IMR-90 (cell line): ENCODE measurements around the gene CPA5. TPM values are rescaled to one million over a fixed set of nuclear protein-coding genes. Genes with fewer than 3 reads are reported as not detected.

Experiments used
- ATAC-seq: fragments of 200-7000 bp; cut with Tn5 transposase; 2 replicates; pipeline ENCODE4 v1.9.1; 2020; ENCODE audit warnings: low read depth, mild to moderate bottlenecking, moderate library complexity
- BruUV-seq: library from RNA; stranded (reverse); fragments of 400-500 nt; replicated peaks from 2 replicates; lab custom pipeline; 2021; lab: Mats Ljungman, UMichigan
- CTCF ChIA-PET: fragments of 300-600 bp; formaldehyde crosslinking; extraction: SDS; loops from one replicate; lab custom pipeline; 2021; ENCODE audit warnings: antibody characterized with exemption; lab: Yijun Ruan, JAX
- POLR2A ChIA-PET: fragments of 300-600 bp; sonication (Branson Sonifier 250); formaldehyde crosslinking; loops from one replicate; lab custom pipeline; 2022; ENCODE audit warnings: antibody characterized with exemption; ENCODE audit not compliant: unreplicated experiment; lab: Charles Lee
- DNase-seq: peaks from one replicate; pipeline ENCODE4 v3.0.0; 2013
- H2AFZ ChIP-seq: replicated peaks from 2 replicates; pipeline ENCODE3; 2013; ENCODE audit warnings: low read length, mild to moderate bottlenecking; ENCODE audit not compliant: poor library complexity
- H2AK5ac ChIP-seq: 2 replicates; pipeline ENCODE4 v1.6.1; 2013; ENCODE audit warnings: low read depth, low read length, inconsistent platforms
- H2AK9ac ChIP-seq: replicated peaks from 2 replicates; pipeline ENCODE3; 2013; ENCODE audit warnings: mild to moderate bottlenecking, low read depth, low read length, moderate library complexity; ENCODE audit not compliant: poor library complexity
- H2BK120ac ChIP-seq: 2 replicates; pipeline ENCODE4 v1.6.1; 2013; ENCODE audit warnings: low read depth, low read length, inconsistent platforms
- H2BK15ac ChIP-seq: 3 replicates; pipeline ENCODE4 v1.6.1; 2013; ENCODE audit warnings: low read depth, low read length, inconsistent platforms
- H2BK20ac ChIP-seq: 2 replicates; pipeline ENCODE4 v1.6.1; 2013; ENCODE audit warnings: low read depth, mild to moderate bottlenecking, inconsistent platforms, low read length, moderate library complexity
- H2BK5ac ChIP-seq: 2 replicates; pipeline ENCODE4 v1.6.1; 2013; ENCODE audit warnings: mild to moderate bottlenecking, low read depth, low read length, inconsistent platforms; ENCODE audit not compliant: poor library complexity, severe bottlenecking
- H3K14ac ChIP-seq: replicated peaks from 2 replicates; pipeline ENCODE4 v1.6.1; 2013; ENCODE audit warnings: low read depth, low read length, inconsistent platforms
- H3K18ac ChIP-seq: 2 replicates; pipeline ENCODE4 v1.6.1; 2013; ENCODE audit warnings: low read depth, low read length, control low read depth
- H3K23ac ChIP-seq: 2 replicates; pipeline ENCODE4 v1.6.1; 2013; ENCODE audit warnings: low read depth, low read length, inconsistent platforms
- H3K27ac ChIP-seq: 2 replicates; pipeline ENCODE4 v1.5.1; 2013; ENCODE audit warnings: mild to moderate bottlenecking, control low read depth, low read length; ENCODE audit not compliant: insufficient read depth
- H3K27me3 ChIP-seq: 2 replicates; pipeline ENCODE4 v1.6.1; 2013; ENCODE audit warnings: low read length; ENCODE audit not compliant: control insufficient read depth, insufficient read depth
- H3K36me3 ChIP-seq: 2 replicates; pipeline ENCODE4 v1.6.1; 2013; ENCODE audit warnings: low read length, mixed read lengths; ENCODE audit not compliant: control insufficient read depth, insufficient read depth
- H3K4ac ChIP-seq: 2 replicates; pipeline ENCODE4 v1.6.1; 2013; ENCODE audit warnings: low read depth, low read length, inconsistent platforms
- H3K4me1 ChIP-seq: 2 replicates; pipeline ENCODE4 v1.6.1; 2013; ENCODE audit warnings: low read length, mixed read lengths; ENCODE audit not compliant: control insufficient read depth, insufficient read depth
- H3K4me2 ChIP-seq: 2 replicates; pipeline ENCODE4 v1.6.1; 2013; ENCODE audit warnings: low read depth, mild to moderate bottlenecking, control low read depth, low read length, moderate library complexity
- H3K4me3 ChIP-seq: 2 replicates; pipeline ENCODE4 v1.5.1; 2013; ENCODE audit warnings: low read depth, mild to moderate bottlenecking, control low read depth, low read length, moderate library complexity; ENCODE audit not compliant: insufficient read depth
- H3K56ac ChIP-seq: 2 replicates; pipeline ENCODE4 v1.6.1; 2013; ENCODE audit warnings: low read length, inconsistent platforms; ENCODE audit not compliant: insufficient read depth; ENCODE audit errors: extremely low read depth
- H3K79me1 ChIP-seq, 2 experiments: 2 replicates each; pipeline ENCODE4 v1.6.1; 2013; ENCODE audit warnings: low read length in 2 of 2, inconsistent platforms in 1 of 2, low read depth in 1 of 2
- H3K9ac ChIP-seq: 2 replicates; pipeline ENCODE4 v1.6.1; 2013; ENCODE audit warnings: low read depth, low read length, control low read depth
- H3K9me1 ChIP-seq: 2 replicates; pipeline ENCODE4 v1.6.1; 2013; ENCODE audit warnings: low read length, inconsistent platforms; ENCODE audit not compliant: insufficient read depth
- H3K9me3 ChIP-seq: 2 replicates; pipeline ENCODE4 v1.6.1; 2013; ENCODE audit warnings: low read length; ENCODE audit not compliant: control insufficient read depth, insufficient read depth
- H4K20me1 ChIP-seq: 2 replicates; pipeline ENCODE4 v1.6.1; 2013; ENCODE audit warnings: low read length, inconsistent platforms; ENCODE audit not compliant: insufficient read depth
- H4K5ac ChIP-seq: 2 replicates; pipeline ENCODE4 v1.6.1; 2013; ENCODE audit warnings: mild to moderate bottlenecking, low read depth, low read length, control low read depth
- H4K8ac ChIP-seq, 2 experiments: 2 replicates each; pipeline ENCODE4 v1.6.1; 2013; ENCODE audit warnings: low read depth in 2 of 2, low read length in 2 of 2, control low read depth in 1 of 2, inconsistent platforms in 1 of 2
- H4K91ac ChIP-seq: 2 replicates; pipeline ENCODE4 v1.6.1; 2013; ENCODE audit warnings: low read depth, low read length, inconsistent platforms; ENCODE audit not compliant: insufficient read depth
- RCOR1 ChIP-seq: IDR thresholded peaks from 2 replicates; pipeline ENCODE4 v1.6.1; 2012; ENCODE audit warnings: mild to moderate bottlenecking, low read length, improper control_type of control experiment; ENCODE audit not compliant: insufficient replicate concordance
- WGBS, 2 experiments: methylation state at CpG; one replicate each; pipeline versions ENCODE4 v1.1.5 to v1.1.7; 2013; ENCODE audit warnings: missing lambda C conversion rate in 2 of 2; ENCODE audit not compliant: insufficient read length in 1 of 2; ENCODE audit errors: extremely low coverage in 2 of 2; 5-methylcytosine and 5-hydroxymethylcytosine counted together
- dilution Hi-C: fragments of 300-500 bp; cut with HindIII; formaldehyde crosslinking; loops from one replicate; pipeline ENCODE4 v1.14.3; 2018; ENCODE audit warnings: low sequenced_read_pairs; ENCODE audit not compliant: unreplicated experiment
- in situ Hi-C: fragments of 300-500 bp; cut with MboI; formaldehyde crosslinking; loops from 3 replicates; pipeline ENCODE4 v1.14.3; 2019; ENCODE audit warnings: low sequenced_read_pairs, inconsistent platforms, mixed read lengths
- intact Hi-C: fragments of 100-400 bp; cut with micrococcal nuclease; formaldehyde crosslinking; loops from 2 replicates; pipeline ENCODE4 v1.10.0; 2022
- polyA plus RNA-seq, 3 experiments: library from polyadenylated mRNA; depleted of rRNA; stranded (reverse); fragments of >200 nt; gene quantifications; 2 replicates each; pipeline ENCODE4 v1.2.3, GENCODE V29; 2012; ENCODE audit warnings: low replicate concordance in 1 of 3
- total RNA-seq: library from RNA; depleted of rRNA; stranded (reverse); fragments of >200 nt; gene quantifications from 2 replicates; pipeline ENCODE4 v1.2.3, GENCODE V29; 2012
- TF ChIP-seq, protein P1 (sequence below): conservative IDR thresholded peaks from 2 replicates; pipeline ENCODE4 v1.5.1; 2012; ENCODE audit warnings: mild to moderate bottlenecking, low read depth, low read length, improper control_type of control experiment

Gene CPA5
- total and polyA plus RNA-seq, 2 of the 4 experiments (the other 2 are of a cell fraction): under 0.01 to 0.86 TPM

DNA sequence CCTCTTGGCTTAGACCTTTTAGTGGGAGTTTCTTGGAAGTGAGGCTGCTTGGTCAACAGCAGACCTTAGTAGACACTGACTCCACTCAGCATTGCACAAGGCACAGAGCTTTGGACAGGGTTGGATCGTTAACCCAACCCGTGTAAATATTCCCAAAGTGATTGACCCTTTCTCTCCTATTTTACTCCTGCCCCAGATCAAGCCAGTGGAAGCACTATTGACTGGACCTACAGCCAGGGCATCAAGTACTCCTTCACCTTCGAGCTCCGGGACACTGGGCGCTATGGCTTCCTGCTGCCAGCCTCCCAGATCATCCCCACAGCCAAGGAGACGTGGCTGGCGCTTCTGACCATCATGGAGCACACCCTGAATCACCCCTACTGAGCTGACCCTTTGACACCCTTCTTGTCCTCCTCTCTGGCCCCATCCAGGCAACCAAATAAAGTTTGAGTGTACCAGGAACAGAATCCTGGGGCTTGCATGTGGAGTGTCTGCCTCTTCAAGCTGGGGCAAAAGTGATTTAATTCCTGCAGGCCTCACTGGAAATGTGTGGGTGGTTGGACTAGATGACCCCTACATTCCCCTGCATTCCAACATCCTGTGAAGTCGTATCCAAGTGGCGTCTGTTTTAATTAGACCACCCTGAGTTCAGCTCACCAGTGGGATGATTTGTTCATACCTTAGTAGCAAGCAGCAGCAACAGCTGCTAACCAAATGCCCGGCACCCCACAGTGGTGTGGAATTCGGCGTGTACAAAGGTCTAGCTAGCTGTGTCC is 43.2 kb downstream of the CPA5 start:
- Histone ChIP-seq H3K9me1 (no peaks in the 10 kb centered on the region), H4K5ac (no peak overlapping the region), H2AK9ac (no peak overlapping the region), H3K27ac (no peak overlapping the region), H3K36me3 (no peaks in the 10 kb centered on the region), H3K4me2 (no peak overlapping the region), H3K9ac (no peak overlapping the region), H3K56ac (no peak overlapping the region), H3K79me1 (no peaks in the 10 kb centered on the region), H3K23ac (no peak overlapping the region), H3K27me3 (no peaks in the 10 kb centered on the region), H3K4me3 (no peak overlapping the region), H3K4me1 (peaks cover 7% of the 10 kb centered on the region), H3K18ac (0 out of 2 replicates have a peak overlapping the region, but pooled peaks have one; percentile 1), H4K8ac (no peak overlapping the region), H4K20me1 (no peaks in the 10 kb centered on the region), H2AK5ac (no peak overlapping the region), H2BK15ac (no peak overlapping the region; the same call in 2 of the 3 replicates), H2AFZ (no peak overlapping the region), H3K4ac (peak overlapping the region; percentile 71), H4K91ac (no peak overlapping the region), H2BK20ac (peak overlapping the region; percentile 58; the same call in 1 of the 2 replicates), H3K14ac (peak overlapping the region; percentile 37), H3K9me3 (no peaks in the 10 kb centered on the region), H2BK5ac (no peak overlapping the region), H2BK120ac (peak overlapping the region; percentile 34; the same call in 1 of the 2 replicates)
- no peak for TF ChIP-seq RCOR1
- TF ChIP-seq, protein P1, sequence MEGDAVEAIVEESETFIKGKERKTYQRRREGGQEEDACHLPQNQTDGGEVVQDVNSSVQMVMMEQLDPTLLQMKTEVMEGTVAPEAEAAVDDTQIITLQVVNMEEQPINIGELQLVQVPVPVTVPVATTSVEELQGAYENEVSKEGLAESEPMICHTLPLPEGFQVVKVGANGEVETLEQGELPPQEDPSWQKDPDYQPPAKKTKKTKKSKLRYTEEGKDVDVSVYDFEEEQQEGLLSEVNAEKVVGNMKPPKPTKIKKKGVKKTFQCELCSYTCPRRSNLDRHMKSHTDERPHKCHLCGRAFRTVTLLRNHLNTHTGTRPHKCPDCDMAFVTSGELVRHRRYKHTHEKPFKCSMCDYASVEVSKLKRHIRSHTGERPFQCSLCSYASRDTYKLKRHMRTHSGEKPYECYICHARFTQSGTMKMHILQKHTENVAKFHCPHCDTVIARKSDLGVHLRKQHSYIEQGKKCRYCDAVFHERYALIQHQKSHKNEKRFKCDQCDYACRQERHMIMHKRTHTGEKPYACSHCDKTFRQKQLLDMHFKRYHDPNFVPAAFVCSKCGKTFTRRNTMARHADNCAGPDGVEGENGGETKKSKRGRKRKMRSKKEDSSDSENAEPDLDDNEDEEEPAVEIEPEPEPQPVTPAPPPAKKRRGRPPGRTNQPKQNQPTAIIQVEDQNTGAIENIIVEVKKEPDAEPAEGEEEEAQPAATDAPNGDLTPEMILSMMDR: no peak
- WGBS, 2 experiments: 88% methylated on average over 7 of the region's 12 CpGs; no CpG with 5 or more reads in 1 of the 2 experiments
- dilution Hi-C loops (no loop called here), intact Hi-C loops (no loop called here), in situ Hi-C loops (no loop called here)
- peak; percentile 43 for ATAC-seq
- peak; percentile 78 for DNase-seq
- POLR2A ChIA-PET: no interaction called here
- CTCF ChIA-PET: no interaction called here
- BruUV-seq: no TSS peak
